Loucy (cell line): ENCODE measurements around the gene DRD4.

Experiments
- H2AFZ ChIP-seq: fragments of 200-600 bp; sonication (generic); 2 replicates; pipeline ENCODE4 v1.6.0; 2016; ENCODE audit warnings: antibody characterized with exemption, mild to moderate bottlenecking, low read length, moderate library complexity
- H3F3A ChIP-seq: fragments of 200-600 bp; 2 replicates; pipeline ENCODE4 v1.6.0; 2016; ENCODE audit warnings: antibody characterized with exemption, low read depth, mild to moderate bottlenecking
- H3K27me3 ChIP-seq: fragments of 200-600 bp; sonication (generic); 2 replicates; pipeline ENCODE4 v1.6.1; 2014; ENCODE audit warnings: low read length, mild to moderate bottlenecking; ENCODE audit not compliant: insufficient read depth, poor library complexity, severe bottlenecking
- H3K36me3 ChIP-seq: fragments of 200-600 bp; sonication (generic); 2 replicates; pipeline ENCODE4 v1.6.1; 2016; ENCODE audit warnings: low read length; ENCODE audit not compliant: insufficient read depth
- H3K4me1 ChIP-seq: fragments of 200-600 bp; sonication (generic); 2 replicates; pipeline ENCODE4 v1.5.1; 2014; ENCODE audit warnings: low read length, mild to moderate bottlenecking; ENCODE audit not compliant: insufficient read depth, poor library complexity, severe bottlenecking
- H3K4me2 ChIP-seq: fragments of 200-600 bp; sonication (generic); 2 replicates; pipeline ENCODE4 v1.6.0; 2014; ENCODE audit warnings: antibody characterized with exemption, low read length, low read depth, mild to moderate bottlenecking; ENCODE audit not compliant: poor library complexity, severe bottlenecking
- H3K4me3 ChIP-seq: fragments of 200-600 bp; sonication (generic); 2 replicates; pipeline ENCODE4 v1.5.1; 2014; ENCODE audit warnings: low read length, mild to moderate bottlenecking, mixed read lengths; ENCODE audit not compliant: poor library complexity, severe bottlenecking
- H3K79me2 ChIP-seq: fragments of 200-600 bp; sonication (generic); 2 replicates; pipeline ENCODE4 v1.6.1; 2014; ENCODE audit warnings: low read length; ENCODE audit not compliant: insufficient read depth
- H3K9ac ChIP-seq: fragments of 200-600 bp; sonication (generic); 2 replicates; pipeline ENCODE4 v1.6.0; 2014; ENCODE audit warnings: mild to moderate bottlenecking, low read depth, low read length, moderate library complexity; ENCODE audit not compliant: poor library complexity, severe bottlenecking
- H3K9me2 ChIP-seq: fragments of 200-600 bp; sonication (generic); replicated peaks from 2 replicates; pipeline ENCODE4 v1.6.1; 2016; ENCODE audit warnings: low read depth, low read length, mixed read lengths
- H3K9me3 ChIP-seq: fragments of 200-600 bp; sonication (generic); 2 replicates; pipeline ENCODE4 v1.6.1; 2014; ENCODE audit warnings: mild to moderate bottlenecking, antibody characterized with exemption, low read length, low read depth; ENCODE audit not compliant: insufficient read depth
- H4K20me1 ChIP-seq: fragments of 200-600 bp; sonication (generic); 2 replicates; pipeline ENCODE4 v1.6.0; 2014; ENCODE audit warnings: antibody characterized with exemption, low read length, mild to moderate bottlenecking; ENCODE audit not compliant: insufficient read depth, poor library complexity, severe bottlenecking
- CTCF ChIP-seq: fragments of 200-600 bp; sonication (generic); conservative IDR thresholded peaks from 2 replicates; pipeline ENCODE4 v1.5.1; 2014; ENCODE audit warnings: mild to moderate bottlenecking, antibody characterized with exemption, low read length
- EZH2phosphoT487 ChIP-seq: fragments of 200-600 bp; IDR thresholded peaks from 2 replicates; pipeline ENCODE4 v1.6.1; 2018; ENCODE audit warnings: antibody characterized with exemption, mild to moderate bottlenecking, moderate library complexity, borderline replicate concordance

The DRD4 gene

GRCh38 chr11:620935-621814, 15.9 kb upstream of the DRD4 start:
- Histone ChIP-seq H3K4me1 (no peaks in the 10 kb centered on the region), H3F3A (no peaks in the 10 kb centered on the region), H4K20me1 (no peaks in the 10 kb centered on the region), H3K27me3 (no peaks in the 10 kb centered on the region), H3K36me3 (no peaks in the 10 kb centered on the region), H3K79me2 (no peaks in the 10 kb centered on the region), H3K4me3 (no peak overlapping the region), H3K9me3 (no peaks in the 10 kb centered on the region), H2AFZ (no peak overlapping the region), H3K9me2 (no peaks in the 10 kb centered on the region), H3K9ac (no peak overlapping the region), H3K4me2 (no peak overlapping the region)
- TF ChIP-seq EZH2phosphoT487 (no peak), CTCF (no peak)

DNA sequence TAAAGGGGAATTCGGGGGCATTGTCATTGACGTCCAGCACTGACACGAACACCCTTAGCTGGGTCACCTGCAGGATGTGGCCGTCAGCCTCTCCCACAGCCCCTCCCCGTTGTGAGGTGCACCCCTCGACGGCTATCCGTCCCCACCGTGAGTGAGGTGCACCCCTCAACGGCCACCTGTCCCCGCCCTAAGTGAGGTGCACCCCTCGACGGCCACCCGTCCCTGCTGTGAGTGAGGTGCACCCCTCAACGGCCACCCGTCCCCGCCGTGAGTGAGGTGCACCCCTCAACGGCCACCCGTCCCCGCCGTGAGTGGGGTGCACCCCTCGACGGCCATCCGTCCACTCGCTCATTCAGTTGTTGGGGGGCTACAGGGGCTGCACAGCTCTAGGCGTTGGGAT, 15.2 kb upstream of the DRD4 start:
- no peaks in the 10 kb centered on the region for H3K9me2 ChIP-seq
- no peak overlapping the region for H3K4me2 ChIP-seq
- no peaks in the 10 kb centered on the region for H3K9me3 ChIP-seq
- H3K79me2 ChIP-seq, result no peaks in the 10 kb centered on the region
- H3K9ac ChIP-seq, result no peak overlapping the region
- no peaks in the 10 kb centered on the region for H3K4me1 ChIP-seq
- no peak overlapping the region for H2AFZ ChIP-seq
- no peak overlapping the region for H3K4me3 ChIP-seq
- no peaks in the 10 kb centered on the region for H3K27me3 ChIP-seq
- no peak for TF ChIP-seq CTCF
- no peak for TF ChIP-seq EZH2phosphoT487
- H4K20me1 ChIP-seq, result no peaks in the 10 kb centered on the region
- H3F3A ChIP-seq, result no peaks in the 10 kb centered on the region
- H3K36me3 ChIP-seq, result no peaks in the 10 kb centered on the region

GRCh38 chr11:623349-623869, 13.7 kb upstream of the DRD4 start:
- H3F3A ChIP-seq, result no peaks in the 10 kb centered on the region
- no peaks in the 10 kb centered on the region for H3K27me3 ChIP-seq
- no peak for TF ChIP-seq CTCF
- no peak for TF ChIP-seq EZH2phosphoT487
- H3K79me2 ChIP-seq, result no peaks in the 10 kb centered on the region
- no peaks in the 10 kb centered on the region for H3K9me2 ChIP-seq
- H3K9me3 ChIP-seq, result no peaks in the 10 kb centered on the region
- H3K9ac ChIP-seq, result no peak overlapping the region
- H2AFZ ChIP-seq, result no peak overlapping the region
- no peaks in the 10 kb centered on the region for H4K20me1 ChIP-seq
- H3K4me2 ChIP-seq, result no peak overlapping the region
- H3K36me3 ChIP-seq, result no peaks in the 10 kb centered on the region
- peaks cover 4% of the 10 kb centered on the region for H3K4me1 ChIP-seq
- H3K4me3 ChIP-seq, result no peak overlapping the region
